ENCODE data around the gene EPHX1. TPM values are rescaled to one million over a fixed set of nuclear protein-coding genes. Genes with fewer than 3 reads are reported as not detected.
A peak's percentile ranks its signal among the peaks of the same experiment; 100 is the strongest.

Gene EPHX1
- polyA plus RNA-seq, 4 donors, result 56.2 to 68.8 (median 62.7) TPM

DNA sequence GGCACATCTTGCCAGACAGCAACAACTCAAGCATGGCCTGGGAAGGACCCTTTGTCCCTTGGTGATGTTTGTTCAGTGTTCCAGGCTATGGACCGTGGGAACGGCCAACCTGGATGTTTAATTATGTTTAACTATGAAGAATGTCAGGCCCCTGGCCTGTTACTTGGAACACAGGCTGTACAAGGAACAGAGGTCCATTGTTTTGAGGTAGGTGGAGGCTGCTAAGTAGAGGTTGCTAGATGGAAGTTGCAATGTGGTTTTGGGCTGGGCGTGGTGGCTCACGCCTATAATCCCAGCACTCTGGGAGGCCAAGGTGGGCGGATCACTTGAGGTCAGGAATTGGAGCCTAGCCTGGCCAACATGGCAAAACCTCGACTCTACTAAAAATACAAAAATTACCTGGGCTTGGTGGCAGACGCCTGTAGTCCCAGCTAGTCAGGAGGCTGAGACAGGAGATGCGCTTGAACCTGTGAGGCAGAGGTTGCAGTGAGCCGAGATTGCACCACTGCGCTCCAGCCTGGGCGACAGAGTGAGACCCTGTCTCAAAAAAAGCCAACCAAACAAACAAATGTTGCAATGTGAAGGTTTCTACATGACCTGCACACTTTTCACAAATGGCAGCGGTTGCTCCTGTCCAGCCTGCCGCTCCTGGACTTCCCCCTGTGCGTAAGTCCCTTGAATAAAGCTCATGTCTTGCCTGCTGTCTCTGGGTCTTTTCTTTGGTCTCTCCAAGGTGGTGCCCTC lies 81.5 kb downstream of the EPHX1 start:
- peak in 1 of 4 donors; percentile 43 for DNase-seq (ENCODE audit: low read depth in 4 of 4, low spot score in 3 of 4)

DNA sequence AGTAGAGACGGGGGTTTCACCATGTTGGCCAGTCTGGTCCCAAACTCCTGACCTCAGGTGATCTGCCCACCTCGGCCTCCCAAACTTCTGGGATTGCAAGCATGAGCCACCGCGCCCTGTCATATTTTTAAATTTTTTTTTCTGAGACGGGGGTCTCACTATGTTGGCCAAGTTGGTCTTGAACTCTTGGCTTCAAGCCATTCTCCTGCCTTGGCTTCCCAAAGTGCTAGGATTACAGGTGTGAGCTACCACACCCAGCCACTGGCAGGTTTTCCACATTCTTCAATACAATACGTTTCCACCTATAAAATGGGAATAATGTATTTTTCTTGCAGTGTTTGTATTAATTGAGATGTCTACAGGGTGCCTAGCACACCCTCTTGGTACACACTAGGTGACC lies 82.4 kb downstream of the EPHX1 start:
- no peak for DNase-seq (ENCODE audit: low read depth in 4 of 4, low spot score in 3 of 4)

Other genes with a start within 250 kb of the EPHX1 start
- gene ENAH, start 157.0 kb upstream of the EPHX1 start, polyA plus RNA-seq (ENCODE audit: insufficient read length in 4 of 4), result 100 to 1,000 TPM in 3 of 4 donors, 10 to 100 TPM in 1; 96.6 to 129 (median 117) TPM
- 100 to 1,000 TPM; 430 to 570 (median 534) TPM for gene SRP9, start 32.3 kb upstream of the EPHX1 start, polyA plus RNA-seq (ENCODE audit: insufficient read length in 4 of 4)
- 10 to 100 TPM; 41.8 to 62.8 (median 47.9) TPM for gene TMEM63A, start 72.3 kb downstream of the EPHX1 start, polyA plus RNA-seq (ENCODE audit: insufficient read length in 4 of 4)
- gene LEFTY1, start 79.0 kb downstream of the EPHX1 start, polyA plus RNA-seq (ENCODE audit: insufficient read length in 4 of 4), result 1 to 10 TPM; 2.8 to 7.3 (median 5.3) TPM
- 10 to 100 TPM; 44.0 to 54.4 (median 51.1) TPM for gene PYCR2, start 114.1 kb downstream of the EPHX1 start, polyA plus RNA-seq (ENCODE audit: insufficient read length in 4 of 4)
- gene LEFTY2, start 131.1 kb downstream of the EPHX1 start, polyA plus RNA-seq (ENCODE audit: insufficient read length in 4 of 4), result 1 to 10 TPM in 3 of 4 donors, under 1 TPM in 1; 0.91 to 2.2 (median 1.4) TPM
- 10 to 100 TPM; 21.6 to 27.9 (median 26.1) TPM for gene SDE2, start 189.2 kb downstream of the EPHX1 start, polyA plus RNA-seq (ENCODE audit: insufficient read length in 4 of 4)